Fibroblast of villous mesenchyme (primary cell): ENCODE measurements around the gene ASB16. TPM values are rescaled to one million over a fixed set of nuclear protein-coding genes. Genes with fewer than 3 reads are reported as not detected.

ENCODE experiments used
- DNase-seq: peaks from one replicate; pipeline ENCODE4 v3.0.0-alpha.2; 2010; ENCODE audit warnings: low read depth
- H3K4me3 ChIP-seq: 2 replicates; pipeline ENCODE4 v1.5.1; 2011; ENCODE audit warnings: low read depth, mild to moderate bottlenecking, low read length
- CTCF ChIP-seq: IDR thresholded peaks from 2 replicates; pipeline ENCODE4 v1.5.1; 2012; ENCODE audit warnings: low read depth, mild to moderate bottlenecking, low read length; ENCODE audit not compliant: insufficient read depth
- total RNA-seq: library from RNA; depleted of rRNA; stranded (reverse); fragments of >200 nt; gene quantifications from 2 replicates; pipeline ENCODE4 v1.2.3, GENCODE V29; 2012

Gene ASB16
- total RNA-seq, 1 donor, result not detected

- no peak for TF ChIP-seq CTCF
- no peak for DNase-seq
- no peak overlapping the region for H3K4me3 ChIP-seq
Measured at GRCh38 chr17:44206825-44207155, 36.3 kb downstream of the ASB16 start.

- no peak overlapping the region for H3K4me3 ChIP-seq
- no peak for DNase-seq
- no peak for TF ChIP-seq CTCF
Measured at GRCh38 chr17:44207319-44207718, 36.8 kb downstream of the ASB16 start.

DNA sequence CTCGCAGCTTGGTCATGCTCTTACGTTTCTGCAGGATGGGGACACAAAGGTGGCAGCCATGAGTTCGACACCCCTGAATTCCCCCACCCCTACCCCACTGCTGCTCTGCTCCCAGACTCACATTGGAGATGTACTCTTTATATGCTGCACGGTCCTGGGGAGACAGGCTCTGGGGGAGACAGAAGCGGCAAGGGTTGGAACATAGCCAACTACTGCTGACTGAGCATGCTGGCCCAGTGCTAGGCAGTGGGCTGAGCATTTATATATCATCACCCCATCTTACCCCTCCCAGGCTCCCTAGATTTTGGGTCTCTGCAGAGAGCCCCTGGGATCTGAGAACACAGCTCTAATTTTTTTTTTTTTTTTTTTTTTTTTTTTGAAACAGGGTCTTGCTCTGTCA, 37.2 kb downstream of the ASB16 start:
- H3K4me3 ChIP-seq, result no peak overlapping the region
- no peak for DNase-seq
- no peak for TF ChIP-seq CTCF

- no peak for DNase-seq
- no peak overlapping the region for H3K4me3 ChIP-seq
- TF ChIP-seq CTCF, result no peak
Measured at GRCh38 chr17:44209786-44210341, 39.4 kb downstream of the ASB16 start.

GRCh38 chr17:44210342-44211192, 40.1 kb downstream of the ASB16 start:
- peak; percentile 99 for TF ChIP-seq CTCF
- no peak overlapping the region for H3K4me3 ChIP-seq
- peak; percentile 91 for DNase-seq

DNA sequence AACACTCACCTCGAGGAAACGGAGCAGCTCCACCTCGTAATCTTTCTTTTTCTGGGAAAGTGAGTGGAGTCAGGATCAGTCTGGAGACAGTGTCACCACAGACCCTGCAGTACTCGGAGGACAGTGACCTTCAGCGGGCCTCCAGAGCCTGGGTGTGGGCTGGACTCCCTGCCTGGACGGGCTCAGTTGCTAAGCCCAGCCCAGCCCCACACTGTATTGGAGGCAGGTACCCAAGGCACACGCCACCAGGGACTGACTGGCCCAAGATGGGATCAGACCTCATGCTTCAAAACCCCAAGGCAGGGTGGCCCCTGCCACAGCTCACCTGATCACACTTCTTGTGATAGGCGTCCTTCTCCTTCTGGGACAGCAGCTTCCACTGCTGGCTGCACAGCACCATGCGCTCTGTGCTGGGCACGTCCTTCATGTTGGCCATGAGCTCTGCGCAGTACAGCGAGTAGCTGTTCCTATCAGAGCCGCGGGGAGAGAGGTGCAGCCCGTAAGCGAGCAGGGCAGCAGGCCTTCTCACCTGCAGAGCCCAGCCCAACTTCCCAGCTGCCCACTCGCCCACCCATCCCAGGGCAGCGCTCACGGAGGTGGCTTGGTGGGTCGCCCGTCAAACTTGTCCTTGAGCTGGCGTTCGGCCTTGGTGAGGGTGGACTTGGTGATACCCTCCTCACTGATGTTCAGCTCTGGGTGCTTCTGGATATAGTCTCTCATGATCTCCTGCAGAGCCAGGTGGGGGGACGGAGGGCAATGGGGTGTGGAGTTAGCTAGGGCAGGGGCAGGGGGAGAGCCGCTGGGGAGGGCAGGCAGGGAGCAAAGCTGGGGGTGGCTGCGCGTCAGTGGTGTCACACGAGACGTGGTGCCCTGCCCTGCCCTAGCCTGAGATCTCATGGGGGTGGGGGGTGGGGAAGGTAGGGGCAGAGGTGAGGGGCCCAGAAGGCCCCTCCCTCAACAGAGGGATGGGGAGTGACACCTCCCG, 41.1 kb downstream of the ASB16 start:
- no peak overlapping the region for H3K4me3 ChIP-seq
- TF ChIP-seq CTCF, result no peak
- DNase-seq, result no peak
